GM12865 (cell line): ENCODE data around the gene NES.
A peak's percentile ranks its signal among the peaks of the same experiment; 100 is the strongest.

Experiments used
- DNase-seq: peaks from one replicate; pipeline ENCODE4 v3.0.0; 2010; ENCODE audit warnings: low read depth
- H3K4me3 ChIP-seq: 2 replicates; pipeline ENCODE4 v1.5.1; 2011; ENCODE audit warnings: mild to moderate bottlenecking, low read depth, low read length, control low read depth
- TF ChIP-seq, protein P1 (sequence below): IDR thresholded peaks from 2 replicates; pipeline ENCODE4 v1.5.1; 2011; ENCODE audit warnings: low read length, control low read depth, low read depth, inconsistent platforms; ENCODE audit not compliant: insufficient read depth; ENCODE audit errors: missing control alignments

NES gene

DNA sequence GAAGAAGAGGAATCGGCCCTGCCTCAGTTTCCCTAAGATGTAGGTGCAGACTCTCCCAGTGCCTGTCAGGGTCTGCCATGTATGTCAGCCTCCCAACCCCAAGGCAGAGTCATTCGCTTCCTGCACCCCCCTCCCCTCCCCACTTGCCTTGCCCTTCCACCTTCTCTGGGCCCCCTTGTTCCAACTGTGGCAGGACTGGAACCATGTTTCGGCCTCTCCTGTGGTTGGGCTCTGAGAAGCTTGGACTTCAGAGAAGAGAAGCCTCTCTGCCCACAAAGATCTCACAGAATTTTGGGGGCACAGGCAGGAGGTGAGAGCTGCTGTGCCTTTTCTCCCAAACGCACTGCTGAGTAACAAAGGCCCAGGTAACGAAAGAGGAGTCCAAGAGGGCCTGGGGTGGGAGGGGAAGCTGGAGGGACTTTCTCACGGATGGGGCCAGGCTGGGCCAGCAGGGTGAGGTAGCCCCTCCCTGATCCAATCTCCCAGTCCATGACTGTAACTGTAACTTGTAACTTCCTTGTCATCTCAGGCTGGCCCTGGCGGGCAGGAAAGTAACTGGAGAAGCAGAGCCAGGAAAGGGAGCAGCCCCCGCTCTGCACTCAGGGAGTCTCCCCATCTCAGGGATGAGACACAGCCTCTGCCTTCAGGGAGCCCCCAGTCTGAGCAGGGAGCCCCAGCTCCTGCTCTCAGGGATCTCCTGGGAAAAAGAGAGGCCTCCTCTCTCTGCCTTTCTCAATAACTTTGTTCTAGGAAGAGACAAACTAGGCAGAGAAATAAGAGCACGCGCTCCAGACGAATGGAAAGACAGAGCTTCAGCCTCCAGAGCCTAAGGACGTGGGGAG lies 16.9 kb upstream of the NES start:
- DNase-seq, result no peak
- no peak overlapping the region for H3K4me3 ChIP-seq
- TF ChIP-seq, protein P1, sequence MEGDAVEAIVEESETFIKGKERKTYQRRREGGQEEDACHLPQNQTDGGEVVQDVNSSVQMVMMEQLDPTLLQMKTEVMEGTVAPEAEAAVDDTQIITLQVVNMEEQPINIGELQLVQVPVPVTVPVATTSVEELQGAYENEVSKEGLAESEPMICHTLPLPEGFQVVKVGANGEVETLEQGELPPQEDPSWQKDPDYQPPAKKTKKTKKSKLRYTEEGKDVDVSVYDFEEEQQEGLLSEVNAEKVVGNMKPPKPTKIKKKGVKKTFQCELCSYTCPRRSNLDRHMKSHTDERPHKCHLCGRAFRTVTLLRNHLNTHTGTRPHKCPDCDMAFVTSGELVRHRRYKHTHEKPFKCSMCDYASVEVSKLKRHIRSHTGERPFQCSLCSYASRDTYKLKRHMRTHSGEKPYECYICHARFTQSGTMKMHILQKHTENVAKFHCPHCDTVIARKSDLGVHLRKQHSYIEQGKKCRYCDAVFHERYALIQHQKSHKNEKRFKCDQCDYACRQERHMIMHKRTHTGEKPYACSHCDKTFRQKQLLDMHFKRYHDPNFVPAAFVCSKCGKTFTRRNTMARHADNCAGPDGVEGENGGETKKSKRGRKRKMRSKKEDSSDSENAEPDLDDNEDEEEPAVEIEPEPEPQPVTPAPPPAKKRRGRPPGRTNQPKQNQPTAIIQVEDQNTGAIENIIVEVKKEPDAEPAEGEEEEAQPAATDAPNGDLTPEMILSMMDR, result no peak

DNA sequence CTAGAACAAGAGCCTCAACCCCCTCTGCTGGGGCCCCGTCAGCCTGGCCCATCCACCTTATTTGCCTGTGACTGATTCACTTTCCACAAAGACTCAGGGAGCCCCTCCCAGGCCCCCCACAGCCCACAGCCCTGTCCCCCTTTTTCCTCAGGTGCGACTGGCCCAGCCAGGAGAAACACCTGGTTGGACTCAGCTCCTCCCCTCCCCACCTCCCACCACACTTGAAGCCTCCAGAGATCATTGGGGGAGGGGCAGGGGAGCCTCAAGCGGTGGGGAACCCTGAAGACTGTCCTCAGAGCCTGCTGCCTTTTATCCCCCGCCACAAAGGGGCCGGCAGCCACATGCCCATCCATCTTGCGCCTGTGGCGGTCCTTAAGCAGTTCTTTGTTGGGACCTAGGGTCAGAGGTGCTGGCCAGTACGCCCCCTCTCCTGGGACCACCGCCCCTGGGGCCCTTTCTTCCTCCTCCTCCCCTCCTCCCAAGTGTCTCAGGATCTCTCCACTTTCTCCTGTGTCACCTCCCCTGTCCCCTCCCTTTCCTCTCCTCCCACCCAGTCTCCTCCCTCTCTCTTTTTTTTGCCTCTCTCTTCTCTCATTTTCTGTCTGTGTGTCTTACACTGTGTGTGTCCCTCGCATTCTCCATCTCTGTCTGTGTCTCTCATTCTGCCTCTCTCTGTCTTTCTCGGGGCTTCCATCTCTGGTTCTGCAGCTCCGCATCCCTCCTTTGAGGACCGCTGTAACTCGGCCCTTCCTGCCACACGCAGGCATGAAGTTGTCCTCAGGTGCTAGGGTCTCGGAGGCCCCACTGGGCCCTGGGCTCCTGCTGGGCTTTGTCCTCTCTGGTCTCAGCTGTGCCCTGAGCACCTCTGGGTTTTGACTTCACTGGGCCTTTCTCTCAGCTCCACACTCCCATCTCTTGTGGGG lies 16.0 kb upstream of the NES start:
- peak; percentile 23 for DNase-seq
- TF ChIP-seq, protein P1, result no peak
- no peak overlapping the region for H3K4me3 ChIP-seq

DNA sequence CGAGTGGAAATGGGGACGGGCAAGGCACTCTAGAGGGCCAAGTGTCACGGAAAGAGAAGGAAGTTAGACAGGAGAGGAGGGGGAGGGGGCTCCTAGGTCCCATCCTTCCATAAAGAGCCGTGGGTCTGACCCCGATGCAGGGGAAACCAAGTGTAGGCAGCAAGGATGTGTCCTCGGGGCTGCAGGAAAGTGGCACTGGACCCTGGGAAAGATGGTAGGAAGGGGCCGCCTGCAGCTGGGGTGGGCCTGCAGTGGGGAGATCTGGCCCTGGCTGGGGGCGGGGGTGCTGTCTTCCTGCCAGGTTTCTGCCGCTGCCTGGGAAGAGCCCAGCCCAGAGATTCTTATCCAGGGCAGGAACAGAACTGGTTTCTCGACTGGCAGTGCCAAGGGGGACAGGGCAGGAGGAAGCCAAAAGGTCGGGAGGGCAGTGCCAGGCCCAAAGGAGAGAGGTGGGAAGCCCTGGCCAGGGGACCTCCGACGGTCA lies 15.3 kb upstream of the NES start:
- H3K4me3 ChIP-seq, result no peak overlapping the region
- TF ChIP-seq, protein P1, result no peak
- no peak for DNase-seq

DNA sequence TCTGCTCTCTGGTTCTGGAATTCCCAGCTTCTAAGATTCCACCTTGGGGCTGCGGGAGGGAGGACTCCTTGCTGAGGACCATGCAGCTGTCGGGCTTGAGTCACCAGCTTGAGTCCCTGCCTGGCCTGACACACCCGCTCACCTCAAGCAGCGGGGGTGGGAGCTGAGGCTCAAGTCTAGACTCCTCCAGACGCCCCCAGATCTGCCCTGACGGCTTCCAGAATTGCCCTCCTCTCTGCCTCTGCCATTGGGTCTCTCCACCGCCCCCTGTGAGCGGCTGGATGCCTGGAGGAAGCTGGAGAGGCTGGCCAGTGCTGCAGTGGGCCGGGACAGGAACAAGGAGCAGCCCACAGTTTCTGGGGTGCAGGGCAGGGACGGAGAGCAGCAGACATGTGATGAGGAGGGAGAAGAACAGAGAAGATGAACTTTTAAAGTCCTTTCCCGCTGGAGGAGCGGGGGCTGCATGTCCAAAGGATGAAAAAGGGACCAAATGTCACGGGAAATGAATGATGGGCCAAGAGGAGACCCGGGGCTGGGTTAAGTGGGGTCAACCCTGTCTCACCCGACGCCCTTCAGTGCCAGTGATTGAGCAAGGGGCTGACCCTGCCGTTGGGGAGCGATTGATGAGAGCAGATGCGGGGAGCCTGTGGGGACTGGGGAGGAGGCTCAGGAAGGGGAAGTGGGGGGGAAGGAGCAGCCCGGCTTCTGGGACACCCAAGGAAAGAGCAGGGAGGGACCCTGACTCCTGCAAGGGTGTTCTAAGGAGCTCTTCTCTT lies 14.6 kb upstream of the NES start:
- TF ChIP-seq, protein P1, result no peak
- no peak overlapping the region for H3K4me3 ChIP-seq
- no peak for DNase-seq

DNA sequence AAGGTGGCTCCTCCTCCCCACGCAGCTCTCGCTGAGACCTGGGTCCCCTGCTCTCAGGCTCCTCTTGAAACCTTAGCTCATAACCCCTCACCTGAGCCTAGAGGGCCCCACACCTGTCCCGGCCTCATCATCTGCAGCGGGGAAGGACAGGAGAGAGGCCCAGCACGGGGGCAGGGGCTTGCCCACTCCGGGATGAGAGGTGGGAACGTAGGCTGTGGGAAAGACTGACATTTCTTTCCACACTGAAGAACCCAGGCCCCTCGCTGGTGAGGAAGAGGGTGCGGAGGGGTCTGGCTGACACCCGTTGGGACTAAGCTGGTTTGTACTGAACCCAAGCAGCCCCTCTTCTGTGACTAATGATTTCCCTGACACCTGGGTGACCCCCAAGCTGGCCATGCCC lies 14.0 kb upstream of the NES start:
- DNase-seq, result no peak
- no peak overlapping the region for H3K4me3 ChIP-seq
- TF ChIP-seq, protein P1, result no peak

DNA sequence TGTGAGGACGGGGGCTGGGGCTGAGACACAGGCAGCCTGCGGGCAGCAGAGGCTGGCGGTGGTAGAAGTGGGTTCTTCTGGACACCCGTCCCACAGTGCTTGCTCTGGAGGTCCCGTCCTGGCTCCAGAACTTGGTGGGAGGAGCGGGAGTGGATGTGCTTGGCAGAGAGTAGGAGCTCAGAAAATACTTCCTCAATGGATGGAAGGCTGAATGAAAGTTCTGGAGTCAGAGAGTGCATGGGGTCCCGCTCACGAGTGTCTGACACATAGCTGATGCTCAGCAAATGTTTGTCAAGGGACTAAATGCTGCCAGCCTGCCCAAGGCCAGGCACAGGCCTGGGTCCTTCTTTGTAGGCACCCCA lies 13.4 kb upstream of the NES start:
- no peak for DNase-seq
- TF ChIP-seq, protein P1, result no peak
- H3K4me3 ChIP-seq, result no peak overlapping the region
